Iris pigment epithelial cell (primary cell): ENCODE results near the gene MYO18B.

Experiments
- DNase-seq: peaks from one replicate; pipeline ENCODE4 v3.0.0-alpha.2; 2011; ENCODE audit warnings: low read depth

The MYO18B gene

DNA sequence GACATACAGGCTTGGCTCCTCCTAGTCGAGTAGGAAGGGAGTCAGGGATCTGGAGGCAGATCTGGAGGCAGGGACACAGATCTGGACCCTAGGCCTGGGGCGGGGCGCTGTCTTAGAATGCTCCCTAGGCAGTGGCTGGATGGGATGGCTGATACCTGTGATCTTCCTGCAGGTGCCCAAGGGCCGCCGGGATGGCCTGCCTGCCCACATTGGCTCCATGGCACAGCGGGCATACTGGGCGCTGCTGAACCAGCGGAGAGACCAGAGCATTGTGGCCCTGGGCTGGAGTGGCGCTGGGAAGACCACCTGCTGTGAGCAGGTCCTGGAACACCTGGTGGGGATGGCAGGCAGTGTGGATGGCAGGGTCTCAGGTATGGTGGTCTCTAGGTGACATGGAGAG lies 35.4 kb downstream of the MYO18B start:
- no peak for DNase-seq

DNA sequence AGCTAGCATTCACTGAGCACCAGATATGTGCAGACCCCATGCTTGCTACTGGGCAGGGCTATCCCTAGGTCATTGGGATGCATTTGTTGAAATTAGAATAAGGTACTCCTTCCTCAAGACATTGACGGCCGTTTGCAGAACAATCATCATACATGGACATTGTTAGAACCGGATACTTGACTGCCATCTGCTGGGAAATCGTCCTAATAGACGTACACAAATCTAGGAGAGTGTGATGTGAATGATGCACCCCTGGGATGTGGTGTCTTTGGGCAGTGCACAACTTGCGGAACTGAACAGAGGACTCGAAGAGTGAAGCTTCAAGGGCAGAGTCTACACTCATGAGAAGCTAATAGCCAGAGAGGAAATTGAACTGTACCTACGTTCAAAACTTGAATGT lies 35.9 kb downstream of the MYO18B start:
- peak; percentile 62 for DNase-seq

DNA sequence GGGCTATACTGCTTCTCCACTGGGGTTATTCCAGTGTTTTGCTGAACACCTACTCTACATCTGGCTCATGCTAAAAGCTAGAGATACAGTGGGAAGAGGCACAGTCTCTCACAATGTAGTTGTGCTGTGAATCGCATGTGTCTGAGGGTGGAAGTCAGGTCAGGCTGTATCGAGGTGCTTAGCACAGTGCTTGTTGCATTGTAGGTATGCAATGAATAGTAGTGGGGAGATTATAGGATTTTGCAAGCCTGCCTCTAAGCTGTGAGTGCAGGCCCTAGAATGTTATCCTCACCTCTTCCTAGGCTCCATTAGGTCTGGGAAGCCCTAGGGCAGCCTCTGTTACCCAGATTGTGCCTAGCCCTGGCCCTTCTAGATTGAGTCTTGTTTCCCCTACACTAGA lies 37.4 kb downstream of the MYO18B start:
- DNase-seq, result no peak

DNA sequence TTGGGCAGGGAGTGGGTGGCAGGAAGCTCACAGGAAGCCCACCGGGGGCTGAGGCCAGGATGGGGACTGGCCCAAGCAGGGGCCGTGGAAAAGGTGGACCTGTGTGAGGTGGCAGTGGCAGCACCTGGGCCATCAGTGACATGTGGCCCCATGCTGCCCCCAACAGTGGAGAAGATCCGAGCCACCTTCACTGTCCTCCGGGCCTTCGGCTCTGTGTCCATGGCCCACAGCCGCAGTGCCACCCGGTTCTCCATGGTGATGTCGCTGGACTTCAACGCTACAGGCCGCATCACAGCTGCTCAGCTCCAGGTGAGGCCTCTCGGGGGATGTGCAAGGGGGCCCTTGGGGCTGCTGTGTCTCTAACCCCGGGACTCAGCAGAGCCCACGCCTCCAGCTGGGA lies 37.9 kb downstream of the MYO18B start:
- DNase-seq, result no peak

DNA sequence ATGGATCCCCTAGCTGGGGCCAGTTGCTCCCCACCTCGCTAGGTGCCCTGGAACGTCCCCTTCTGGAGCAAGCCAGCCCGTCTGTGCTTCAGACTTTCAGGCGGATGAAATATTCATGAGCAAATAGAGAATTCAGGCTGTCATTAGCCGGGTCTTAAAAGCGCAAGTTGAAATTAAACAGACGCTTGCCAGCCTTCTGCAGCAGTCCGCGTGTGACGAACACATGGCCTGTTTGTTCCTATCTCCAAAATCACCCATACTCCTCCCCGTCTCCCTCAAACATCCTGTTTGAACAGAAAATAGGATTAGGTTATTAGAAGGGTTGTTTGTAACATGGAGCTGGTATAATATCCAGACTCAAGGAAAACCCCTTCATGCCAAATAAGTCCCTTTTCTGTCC lies 38.7 kb downstream of the MYO18B start:
- no peak for DNase-seq

DNA sequence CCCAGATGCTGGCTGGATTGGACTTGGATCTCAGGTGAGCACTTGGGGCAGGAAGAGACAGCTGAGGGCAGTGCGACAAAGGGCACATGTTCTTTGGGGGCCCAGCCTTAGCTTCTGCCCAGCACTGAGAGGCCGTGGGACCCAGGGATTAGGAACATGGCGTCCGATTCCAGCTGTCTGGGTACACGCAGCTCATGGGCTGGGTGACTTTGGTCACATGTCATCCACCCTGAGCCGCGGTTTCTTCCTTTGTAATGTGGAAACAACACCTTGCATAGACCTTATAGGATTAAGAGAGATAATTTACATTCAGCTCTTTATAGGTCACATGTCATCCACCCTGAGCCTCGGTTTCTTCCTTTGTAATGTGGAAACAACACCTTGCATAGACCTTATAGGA lies 39.8 kb downstream of the MYO18B start:
- no peak for DNase-seq

DNA sequence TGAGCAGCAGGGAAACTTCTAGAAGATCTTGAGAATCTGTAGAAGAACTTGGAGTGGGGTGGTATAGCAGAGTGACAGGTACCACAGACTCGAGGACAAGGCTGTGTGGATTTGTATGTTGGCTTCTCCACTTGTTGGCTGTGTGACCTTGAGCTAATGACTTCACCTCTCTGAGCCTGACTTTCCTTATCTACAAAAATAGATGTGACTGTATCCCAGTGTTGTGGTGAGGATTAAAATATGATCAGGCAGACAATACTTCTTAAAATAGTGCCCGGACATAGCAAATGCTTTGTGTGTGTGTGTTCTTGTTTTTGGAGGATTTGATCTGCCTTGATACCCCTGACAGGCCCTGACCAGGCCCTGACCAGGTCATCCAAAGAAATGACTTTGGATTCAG lies 40.8 kb downstream of the MYO18B start:
- DNase-seq, result no peak

DNA sequence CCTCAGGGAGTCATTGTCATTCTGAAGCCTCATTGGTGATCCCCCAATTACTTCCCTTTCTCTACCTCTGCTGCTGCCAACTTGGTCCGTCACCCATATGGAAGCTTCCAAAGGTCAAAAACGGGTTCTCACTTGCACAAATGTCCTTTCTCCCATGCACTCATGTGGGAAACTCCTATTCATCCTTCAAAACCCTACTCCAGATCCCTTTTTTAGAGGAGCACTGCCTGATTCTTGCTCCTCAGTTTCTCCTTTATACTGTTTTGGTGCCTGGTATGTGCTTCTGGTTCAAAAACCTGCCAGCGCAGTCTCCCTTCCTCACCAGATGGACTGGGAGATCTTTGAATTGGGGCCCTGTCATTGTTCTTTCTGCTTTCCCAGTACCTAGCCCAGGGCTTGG lies 41.9 kb downstream of the MYO18B start:
- DNase-seq, result no peak

DNA sequence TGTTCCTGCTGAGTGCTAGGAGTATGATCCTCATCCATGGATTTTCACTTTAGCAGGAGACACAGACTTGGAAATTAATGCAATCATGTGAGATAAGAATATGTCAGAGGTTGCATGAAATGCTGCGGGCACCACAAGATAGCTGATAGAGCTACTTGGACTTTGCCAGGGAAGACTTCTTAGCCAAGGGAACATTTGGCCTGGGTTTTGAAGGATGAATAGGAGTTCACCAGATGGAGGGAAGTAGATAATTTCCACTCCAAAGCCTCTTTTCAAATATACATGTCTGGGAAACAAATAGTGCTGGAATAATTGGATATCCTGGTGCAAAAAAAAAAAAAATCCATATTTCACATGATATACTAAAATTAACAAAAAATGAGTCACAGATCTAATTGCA lies 44.2 kb downstream of the MYO18B start:
- DNase-seq, result no peak

DNA sequence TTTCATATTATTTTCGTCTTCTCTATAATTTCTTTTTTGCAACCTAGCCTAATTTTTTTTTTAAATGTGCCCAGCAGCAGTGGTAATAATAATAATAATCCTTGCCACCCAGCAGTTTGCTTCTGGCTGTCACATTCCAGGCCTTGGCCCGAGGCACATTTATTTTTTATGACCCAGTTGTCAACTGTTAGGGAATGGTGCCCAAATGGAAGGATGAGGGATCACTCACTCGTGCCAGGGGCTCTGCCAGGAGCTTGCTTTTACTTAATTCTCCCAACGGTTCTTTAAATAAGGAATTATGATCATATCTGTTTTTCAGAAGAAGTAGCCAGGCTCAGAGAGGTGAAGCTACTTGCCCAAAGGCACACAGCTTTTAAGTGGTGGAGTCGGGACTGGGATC lies 49.6 kb downstream of the MYO18B start:
- no peak for DNase-seq

DNA sequence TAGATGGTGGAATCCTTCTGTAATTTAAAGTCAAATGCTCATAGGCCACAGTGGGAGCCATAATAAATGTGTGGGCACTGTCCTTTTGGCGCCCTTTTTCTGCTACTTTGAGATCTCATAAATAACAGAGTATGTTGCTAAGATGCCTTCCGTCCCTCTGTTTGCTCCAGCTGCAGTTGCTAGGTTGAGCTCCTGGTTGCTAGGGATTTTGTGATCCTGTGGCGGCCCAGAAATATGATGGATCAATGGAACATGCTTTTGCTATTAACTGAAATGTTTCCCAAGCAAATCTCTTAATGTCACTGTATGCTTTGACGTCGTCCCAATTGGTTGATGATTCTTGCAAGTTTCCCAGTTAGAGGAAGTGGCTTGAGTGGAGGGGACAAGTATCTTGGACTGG lies 53.5 kb downstream of the MYO18B start:
- DNase-seq, result no peak

DNA sequence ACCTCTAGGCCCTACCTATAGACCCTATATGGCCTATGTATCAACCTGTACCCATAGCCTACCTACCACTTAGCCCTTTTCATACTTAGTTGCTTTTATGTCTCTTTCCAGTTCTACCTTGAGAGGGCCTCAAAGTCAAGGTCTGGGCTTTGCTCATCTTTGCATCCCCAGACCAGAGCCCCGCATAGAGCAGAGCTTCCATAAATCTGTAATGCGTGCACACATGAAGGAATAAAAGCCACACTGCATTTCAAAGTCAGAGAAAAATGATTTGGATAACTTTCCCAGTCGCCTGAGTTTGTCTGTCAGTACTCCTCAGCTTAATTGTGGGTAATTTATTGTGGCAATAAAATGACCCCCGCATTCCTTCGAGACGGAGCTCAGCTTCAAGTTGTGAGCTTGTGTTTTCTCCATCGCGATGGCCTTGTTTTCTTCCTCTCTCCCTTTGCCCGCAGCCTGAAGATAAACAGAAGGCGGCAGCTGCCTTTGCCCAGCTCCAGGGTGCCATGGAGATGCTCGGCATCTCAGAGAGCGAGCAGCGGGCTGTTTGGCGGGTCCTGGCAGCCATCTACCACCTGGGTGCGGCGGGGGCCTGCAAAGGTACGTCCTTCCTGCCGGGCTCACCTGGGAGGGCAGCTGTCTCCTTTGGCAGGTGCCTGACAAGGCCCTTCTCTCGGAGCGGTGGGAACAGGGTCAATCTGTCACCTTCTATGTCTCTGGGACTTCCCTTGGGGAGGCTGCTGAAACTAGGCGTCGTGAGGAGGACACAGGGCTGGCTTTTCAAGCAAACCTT lies 55.7 kb downstream of the MYO18B start:
- DNase-seq, result no peak

DNA sequence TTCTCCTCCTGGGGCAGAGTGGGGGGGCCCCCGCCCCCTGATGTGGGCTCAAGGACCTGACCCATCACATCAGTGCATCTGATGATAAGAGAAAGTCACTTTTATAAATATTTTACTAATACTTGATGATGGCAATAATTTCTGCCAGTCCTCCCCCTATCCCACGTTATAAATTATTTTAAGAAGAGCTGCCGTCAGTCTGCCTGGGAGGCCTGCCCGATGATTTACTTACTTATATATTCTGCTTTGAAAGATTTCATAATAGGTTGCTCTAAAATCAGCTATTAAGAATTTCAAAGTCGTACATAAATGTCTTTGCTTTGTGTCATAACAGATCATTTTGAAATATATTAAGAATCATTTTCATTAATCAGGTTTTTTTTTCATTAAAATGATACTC lies 58.8 kb downstream of the MYO18B start:
- no peak for DNase-seq

DNA sequence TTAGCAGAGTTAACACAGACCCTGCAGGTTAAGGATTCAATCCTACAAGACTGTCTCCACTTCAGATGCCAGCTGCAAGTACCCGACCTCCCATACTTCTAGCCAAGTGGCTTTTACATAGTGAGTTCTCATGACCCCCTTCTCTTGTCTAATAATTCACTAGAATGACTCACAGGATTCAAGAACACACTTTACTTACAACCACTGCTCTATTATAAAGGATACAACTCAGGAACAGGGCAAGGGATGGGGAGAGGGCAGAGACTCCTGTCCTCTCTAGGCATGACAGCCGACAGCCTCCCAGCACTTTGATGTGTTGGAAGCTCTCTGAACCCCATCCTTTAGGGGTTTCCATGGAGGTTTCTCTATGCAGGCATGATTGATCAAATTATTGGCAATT lies 60.0 kb downstream of the MYO18B start:
- no peak for DNase-seq

DNA sequence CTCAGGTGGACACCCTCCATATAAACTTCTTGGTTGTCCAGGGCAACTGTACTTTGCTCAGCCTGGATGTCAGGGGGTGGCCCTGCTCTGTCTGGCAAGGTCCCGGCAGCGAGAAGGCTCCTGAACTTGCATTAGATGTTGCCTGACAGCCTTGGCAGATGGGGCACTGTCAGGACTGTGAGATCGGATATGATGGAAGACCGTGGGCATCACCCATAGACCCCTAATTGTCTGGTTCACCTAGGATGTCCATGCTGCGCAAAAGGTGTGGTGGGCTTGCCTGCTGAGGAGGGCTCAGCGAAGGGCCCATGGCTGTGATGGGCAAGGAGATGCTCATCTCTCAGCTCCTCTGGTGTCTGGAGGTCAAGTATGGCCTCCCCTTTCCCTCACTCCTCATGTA lies 62.7 kb downstream of the MYO18B start:
- no peak for DNase-seq

DNA sequence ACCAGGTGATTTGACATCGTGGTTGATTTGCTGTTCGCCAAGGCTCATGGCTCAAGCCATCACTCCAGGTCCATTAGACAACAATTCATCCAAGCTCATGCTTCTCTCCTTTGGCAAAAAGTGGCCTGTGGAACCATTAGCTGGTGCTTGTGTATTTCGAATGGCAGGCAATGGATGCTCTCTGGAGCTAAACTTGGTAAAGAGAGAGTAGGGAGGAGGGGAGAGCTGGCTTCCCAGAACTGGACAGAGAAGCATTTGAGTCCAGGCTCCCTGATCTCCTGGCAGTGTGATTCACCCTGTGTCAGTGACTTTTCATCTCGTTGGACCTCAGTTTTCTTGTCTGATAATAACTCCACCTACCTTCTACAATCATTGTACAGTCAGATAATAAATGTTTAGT lies 64.6 kb downstream of the MYO18B start:
- no peak for DNase-seq

DNA sequence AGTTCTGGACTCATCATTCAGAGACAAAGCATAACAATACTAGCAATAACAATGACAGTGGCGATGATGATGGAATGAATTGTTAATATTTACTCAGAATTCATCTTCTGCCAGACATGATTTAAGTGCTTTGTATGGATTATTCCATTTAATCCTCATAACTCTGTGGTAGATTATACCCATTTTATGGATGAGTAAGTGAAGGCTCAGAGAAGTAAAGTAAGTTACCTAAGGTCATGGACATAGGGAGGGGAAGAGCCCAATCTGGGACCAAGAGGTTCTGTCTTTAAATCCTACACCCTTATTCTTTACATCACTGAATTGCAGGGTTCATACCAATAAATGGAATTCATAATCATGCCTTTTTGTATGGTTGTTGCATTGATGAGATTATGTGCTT lies 72.7 kb downstream of the MYO18B start:
- no peak for DNase-seq

DNA sequence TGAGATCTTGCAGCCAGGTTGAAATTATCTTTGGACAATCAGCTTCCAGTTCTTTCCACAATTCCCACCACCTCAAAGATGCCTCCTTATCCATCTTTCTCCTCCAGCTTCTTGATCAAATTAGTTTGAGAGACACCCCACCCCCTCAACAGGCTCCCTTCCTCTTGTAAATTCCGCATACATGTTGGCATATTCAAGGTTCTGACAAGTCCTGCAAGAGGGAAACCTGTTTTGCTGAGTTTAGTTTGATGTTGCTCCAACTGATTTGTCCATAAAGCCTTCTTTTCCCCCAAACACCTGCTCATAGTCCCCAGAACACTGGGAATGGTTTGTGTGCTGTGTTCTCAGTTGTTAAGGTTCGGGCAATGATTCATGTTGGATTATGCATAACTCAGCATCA lies 73.6 kb downstream of the MYO18B start:
- DNase-seq, result no peak

DNA sequence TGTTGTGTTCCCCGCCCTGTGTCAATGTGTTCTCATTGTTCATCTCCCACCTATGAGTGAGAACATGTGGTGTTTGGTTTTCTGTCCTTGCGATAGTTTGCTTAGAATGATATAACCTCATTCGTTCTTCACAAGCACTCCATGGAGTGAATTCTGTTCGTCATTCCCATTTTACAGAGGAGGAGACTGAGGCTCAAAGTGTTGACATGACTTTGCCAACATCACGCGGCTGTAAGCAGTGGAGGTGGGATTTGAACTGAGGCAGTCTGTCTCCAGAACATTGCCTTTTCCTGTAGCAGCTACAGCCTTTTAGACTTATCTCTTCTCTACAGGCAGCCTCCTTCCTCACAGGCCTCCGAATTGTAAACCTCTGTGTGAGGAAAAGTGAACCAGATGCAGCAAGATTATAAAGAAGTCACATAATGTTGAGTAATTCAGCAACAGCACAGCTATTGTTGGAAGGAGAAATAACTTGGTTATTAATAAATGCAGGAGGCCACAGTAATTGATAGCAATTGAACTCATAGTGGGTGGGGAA lies 74.6 kb downstream of the MYO18B start:
- DNase-seq, result no peak

DNA sequence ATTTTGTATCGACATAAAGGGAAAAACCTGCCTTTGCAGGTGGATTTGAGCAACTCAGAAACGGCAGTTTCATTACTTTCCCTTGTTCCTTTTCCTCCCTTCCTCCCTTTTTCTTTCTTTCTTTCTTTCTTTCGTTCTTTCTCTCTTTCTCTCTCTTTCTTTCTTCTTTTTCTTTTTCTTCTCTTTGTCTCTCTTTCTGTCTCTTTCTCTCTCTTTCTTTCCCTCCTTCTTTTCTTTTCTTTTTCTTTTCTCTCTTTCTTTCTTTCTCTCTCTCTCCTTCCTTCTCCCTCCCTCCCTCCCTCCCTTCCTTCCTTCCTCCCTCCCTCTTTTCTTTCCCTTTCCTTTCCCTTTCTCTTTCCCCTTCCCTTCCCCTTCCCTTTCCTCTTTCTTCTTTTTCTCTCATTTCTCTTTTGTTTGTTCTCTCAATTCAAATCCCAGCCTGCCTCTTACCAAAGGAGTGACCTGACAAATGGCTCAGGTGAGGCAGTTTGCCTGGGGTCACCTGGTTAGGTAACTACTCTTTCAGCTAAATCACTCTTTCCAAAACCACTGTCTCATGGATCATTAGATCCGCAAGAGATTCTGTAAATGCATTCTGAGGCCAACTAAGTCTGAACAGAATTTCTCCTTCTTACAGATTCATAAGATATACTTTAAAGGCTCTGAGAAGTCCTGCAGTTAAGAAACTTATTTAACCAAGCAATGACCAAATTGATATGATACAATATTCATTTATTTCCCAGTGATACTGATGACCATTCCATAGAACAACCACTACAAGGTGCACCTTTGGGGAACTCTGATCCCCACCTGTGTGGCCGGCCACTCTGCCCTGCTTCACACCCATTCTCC lies 75.3 kb downstream of the MYO18B start:
- no peak for DNase-seq

DNA sequence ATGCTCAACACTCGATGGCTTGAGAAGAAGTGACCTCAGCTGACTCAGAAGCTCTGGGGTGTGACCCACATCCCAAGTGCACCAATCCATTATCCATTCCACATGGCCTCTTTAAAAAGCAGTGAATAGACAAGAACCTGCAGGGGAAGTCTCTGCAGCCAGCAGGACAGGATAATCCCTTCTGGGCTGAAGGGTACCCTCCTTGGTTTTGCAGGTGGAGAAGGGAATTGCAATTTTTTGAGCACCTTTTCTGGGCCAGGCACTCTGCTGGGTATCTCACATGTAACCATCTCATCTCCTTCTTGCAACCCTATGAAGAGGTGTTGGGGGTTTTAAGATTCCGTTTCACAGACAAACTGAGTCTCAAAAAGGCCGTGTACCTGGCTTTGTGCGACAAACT lies 76.6 kb downstream of the MYO18B start:
- DNase-seq, result no peak

DNA sequence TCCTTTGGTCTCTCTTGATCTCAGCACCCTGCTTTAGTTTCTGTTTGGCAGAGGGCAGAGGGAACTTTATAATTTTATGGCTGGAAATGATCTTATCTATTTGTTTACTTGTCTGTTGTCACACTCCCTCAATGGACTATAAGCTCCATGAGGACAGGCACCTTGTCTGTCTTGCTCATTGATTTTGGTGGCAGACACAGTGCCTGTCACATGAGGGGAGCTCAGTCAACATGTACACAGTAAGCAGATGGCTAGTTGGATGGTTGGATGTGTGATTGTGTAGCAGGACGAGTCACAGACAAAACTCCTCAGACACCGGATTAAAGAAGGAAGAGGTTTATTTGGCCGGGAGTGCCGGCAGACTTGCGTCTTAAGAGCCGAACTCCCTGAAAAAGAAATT lies 80.4 kb downstream of the MYO18B start:
- DNase-seq, result no peak

DNA sequence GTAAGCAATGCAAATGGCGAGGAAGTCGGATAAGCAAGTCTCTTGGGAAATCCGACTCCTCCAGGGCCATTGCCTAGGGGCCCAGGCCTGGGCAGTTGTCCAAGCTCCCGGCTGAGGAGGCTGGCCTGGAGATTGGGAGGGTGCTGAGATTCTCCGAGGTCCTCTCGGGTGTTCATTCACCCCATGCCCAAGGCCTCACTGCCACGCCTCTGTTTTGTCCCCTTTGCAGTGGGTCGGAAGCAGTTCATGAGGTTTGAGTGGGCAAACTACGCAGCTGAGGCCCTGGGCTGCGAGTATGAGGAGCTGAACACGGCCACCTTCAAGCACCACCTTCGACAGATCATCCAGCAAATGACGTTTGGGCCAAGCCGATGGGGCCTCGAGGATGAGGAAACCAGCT lies 81.3 kb downstream of the MYO18B start:
- DNase-seq, result no peak
